H1 (cell line): ENCODE measurements around the gene RBBP5. TPM values are rescaled to one million over a fixed set of nuclear protein-coding genes. Genes with fewer than 3 reads are reported as not detected.

Experiments
- CHD2 ChIP-seq: IDR thresholded peaks from 2 replicates; pipeline ENCODE4 v1.6.1; 2012; ENCODE audit warnings: low read length, improper control_type of control experiment
- CTBP2 ChIP-seq: IDR thresholded peaks from 2 replicates; pipeline ENCODE4 v1.7.0; 2011; ENCODE audit warnings: borderline replicate concordance, mild to moderate bottlenecking, moderate library complexity, mixed read lengths, low read length; ENCODE audit not compliant: insufficient read depth, insufficient read length
- JUND ChIP-seq: IDR thresholded peaks from 2 replicates; pipeline ENCODE4 v1.6.1; 2011; ENCODE audit warnings: mild to moderate bottlenecking, improper control_type of control experiment, low read length
- KDM5A ChIP-seq: fragments of 200-600 bp; IDR thresholded peaks from 2 replicates; pipeline ENCODE4 v1.7.1; 2012; ENCODE audit warnings: mild to moderate bottlenecking, low read length, inconsistent platforms, mixed read lengths
- POLR2A ChIP-seq, 2 experiments: IDR thresholded peaks; 1 replicate in 1 of 2; 2 replicates in 1 of 2; pipeline ENCODE4 v1.6.1; 2011; ENCODE audit warnings: low read depth in 2 of 2, low read length in 2 of 2, mild to moderate bottlenecking in 2 of 2; ENCODE audit errors: control extremely low read depth in 1 of 2
- RNF2 ChIP-seq: fragments of 200-900, 300-1000 bp; sonication (generic); IDR thresholded peaks from 2 replicates; pipeline ENCODE4 v1.7.1; 2016; ENCODE audit warnings: borderline replicate concordance, low read depth, mild to moderate bottlenecking, antibody characterized with exemption, low read length; ENCODE audit not compliant: poor library complexity, severe bottlenecking; ENCODE audit errors: missing control alignments
- SP4 ChIP-seq: IDR thresholded peaks from 2 replicates; pipeline ENCODE4 v1.6.1; 2012; ENCODE audit warnings: low read length, inconsistent platforms
- polyA plus RNA-seq, 7 experiments: library from polyadenylated mRNA; depleted of rRNA in 3 of 7; stranded (reverse) in 5 of 7; unstranded in 2 of 7; fragments of >200 nt in 5 of 7; fragments of 200-250 nt in 2 of 7; gene quantifications; 1 replicate in 5 of 7; 2 replicates in 1 of 7; 4 replicates in 1 of 7; pipeline versions ENCODE4 v1.2.1 to v1.2.3, GENCODE V29; 2011 to 2013; ENCODE audit warnings: missing spikeins in 2 of 7, mixed read lengths in 2 of 7
- total RNA-seq: library from RNA; stranded (reverse); fragmentation: NEBNext Ultra II Directional; extraction: Animal tissue kit (Norgen Biotek cat#: 25700); gene quantifications from 2 replicates; pipeline ENCODE4 v1.2.1, GENCODE V29; 2021
- TF ChIP-seq, protein P1 (sequence below): IDR thresholded peaks from 2 replicates; pipeline ENCODE4 v1.6.1; 2011; ENCODE audit warnings: low read length, improper control_type of control experiment
- TF ChIP-seq, protein P2 (sequence below): IDR thresholded peaks from 2 replicates; pipeline ENCODE4 v1.6.1; 2012; ENCODE audit warnings: inconsistent platforms

Gene RBBP5
- total and polyA plus RNA-seq, 2 of the 8 experiments (the other 6 are each of a cell fraction or from before 2014, with no cell fraction given), result 6.7 to 21.5 TPM

DNA sequence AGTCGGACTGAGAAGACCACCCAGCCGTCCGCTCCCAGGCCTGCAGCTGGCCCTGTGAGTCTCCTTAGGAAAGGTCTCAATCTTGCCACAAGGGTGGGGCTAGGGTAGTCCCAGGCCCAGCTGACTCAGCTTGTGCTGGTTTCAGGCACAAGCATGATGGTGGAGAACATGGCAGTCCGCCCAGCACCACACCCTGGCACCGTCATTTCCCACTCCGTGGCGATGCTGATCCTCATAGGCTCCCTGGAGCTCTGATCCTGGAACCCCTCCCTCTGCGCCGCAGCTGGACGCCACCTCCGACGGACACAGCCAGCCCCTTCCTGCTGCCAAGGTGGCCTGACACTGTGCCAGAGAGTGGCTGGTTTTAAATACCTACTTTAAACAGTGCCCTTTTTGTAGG, 48.3 kb downstream of the RBBP5 start (continued):
- TF ChIP-seq, protein P1, sequence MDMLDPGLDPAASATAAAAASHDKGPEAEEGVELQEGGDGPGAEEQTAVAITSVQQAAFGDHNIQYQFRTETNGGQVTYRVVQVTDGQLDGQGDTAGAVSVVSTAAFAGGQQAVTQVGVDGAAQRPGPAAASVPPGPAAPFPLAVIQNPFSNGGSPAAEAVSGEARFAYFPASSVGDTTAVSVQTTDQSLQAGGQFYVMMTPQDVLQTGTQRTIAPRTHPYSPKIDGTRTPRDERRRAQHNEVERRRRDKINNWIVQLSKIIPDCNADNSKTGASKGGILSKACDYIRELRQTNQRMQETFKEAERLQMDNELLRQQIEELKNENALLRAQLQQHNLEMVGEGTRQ, result no peak
- TF ChIP-seq, protein P2, sequence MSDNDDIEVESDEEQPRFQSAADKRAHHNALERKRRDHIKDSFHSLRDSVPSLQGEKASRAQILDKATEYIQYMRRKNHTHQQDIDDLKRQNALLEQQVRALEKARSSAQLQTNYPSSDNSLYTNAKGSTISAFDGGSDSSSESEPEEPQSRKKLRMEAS, result no peak
- TF ChIP-seq CHD2 (no peak), RNF2 (no peak), SP4 (no peak), CTBP2 (no peak), POLR2A (IDR thresholded peaks at IDR 0.05; ENCODE audit: control extremely low read depth in 1 of 2, low read depth in 2 of 2, low read length in 2 of 2) (no peak), JUND (no peak), KDM5A (no peak)
- TF ChIP-seq, all 59 proteins: peak for 0
